Neural progenitor cell (in vitro differentiated cells): ENCODE data around the gene NUP107.

Experiments
- EZH2 ChIP-seq: fragments of 200-600 bp; sonication (generic); IDR thresholded peaks from 2 replicates; pipeline ENCODE4 v1.6.1; 2017; ENCODE audit warnings: antibody characterized with exemption, mild to moderate bottlenecking, moderate library complexity
- TF ChIP-seq, protein P1 (sequence below): fragments of 200-600 bp; sonication (generic); IDR thresholded peaks from 2 replicates; pipeline ENCODE4 v1.5.1; 2017; ENCODE audit warnings: antibody characterized with exemption, mild to moderate bottlenecking

DNA sequence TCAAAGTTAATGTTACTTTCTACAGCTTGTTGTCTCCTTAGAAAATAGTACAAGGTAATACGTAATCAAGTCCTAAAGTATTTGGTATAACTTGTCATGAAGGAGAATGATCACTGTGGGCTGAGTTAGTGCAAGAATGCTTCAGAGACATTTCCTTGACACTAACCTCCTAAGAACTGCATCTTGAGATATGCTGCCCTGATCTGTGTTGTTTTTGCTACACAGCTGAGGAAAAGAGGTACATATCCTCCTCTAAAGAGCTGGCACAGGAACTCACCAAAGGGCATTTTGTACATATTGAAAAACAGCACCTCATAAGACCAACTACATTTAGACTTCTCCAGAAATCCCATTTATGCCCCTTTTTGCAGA lies 47.4 kb upstream of the NUP107 start:
- TF ChIP-seq, protein P1, sequence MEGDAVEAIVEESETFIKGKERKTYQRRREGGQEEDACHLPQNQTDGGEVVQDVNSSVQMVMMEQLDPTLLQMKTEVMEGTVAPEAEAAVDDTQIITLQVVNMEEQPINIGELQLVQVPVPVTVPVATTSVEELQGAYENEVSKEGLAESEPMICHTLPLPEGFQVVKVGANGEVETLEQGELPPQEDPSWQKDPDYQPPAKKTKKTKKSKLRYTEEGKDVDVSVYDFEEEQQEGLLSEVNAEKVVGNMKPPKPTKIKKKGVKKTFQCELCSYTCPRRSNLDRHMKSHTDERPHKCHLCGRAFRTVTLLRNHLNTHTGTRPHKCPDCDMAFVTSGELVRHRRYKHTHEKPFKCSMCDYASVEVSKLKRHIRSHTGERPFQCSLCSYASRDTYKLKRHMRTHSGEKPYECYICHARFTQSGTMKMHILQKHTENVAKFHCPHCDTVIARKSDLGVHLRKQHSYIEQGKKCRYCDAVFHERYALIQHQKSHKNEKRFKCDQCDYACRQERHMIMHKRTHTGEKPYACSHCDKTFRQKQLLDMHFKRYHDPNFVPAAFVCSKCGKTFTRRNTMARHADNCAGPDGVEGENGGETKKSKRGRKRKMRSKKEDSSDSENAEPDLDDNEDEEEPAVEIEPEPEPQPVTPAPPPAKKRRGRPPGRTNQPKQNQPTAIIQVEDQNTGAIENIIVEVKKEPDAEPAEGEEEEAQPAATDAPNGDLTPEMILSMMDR, result no peak
- TF ChIP-seq EZH2, result no peak
